K562 (cell line): ENCODE data around the gene TAF1D.

Experiments used
- CBX1 ChIP-seq: sonication (generic); IDR thresholded peaks from 2 replicates; pipeline ENCODE4 v1.6.1; 2016; ENCODE audit warnings: antibody characterized with exemption, low read depth, mild to moderate bottlenecking
- CC2D1A ChIP-seq: fragments of 450-650 bp; IDR thresholded peaks from 2 replicates; pipeline ENCODE4 v1.6.1; 2017; ENCODE audit warnings: mild to moderate bottlenecking
- CTCF ChIP-seq, 3 experiments: IDR thresholded peaks in 2 of 3; conservative IDR thresholded peaks in 1 of 3; 2 replicates each; pipeline ENCODE4 v1.5.1; 2011 to 2012; ENCODE audit warnings: low read length in 3 of 3, mild to moderate bottlenecking in 3 of 3, control low read depth in 2 of 3, improper control_type of control experiment in 1 of 3, inconsistent platforms in 1 of 3, low read depth in 1 of 3, mixed read lengths in 1 of 3, moderate library complexity in 1 of 3; ENCODE audit not compliant: insufficient read depth in 2 of 3
- HNRNPK ChIP-seq: fragments of 200-400 bp; formaldehyde crosslinking; IDR thresholded peaks from one replicate; pipeline ENCODE4 v1.6.1; 2018; ENCODE audit warnings: mild to moderate bottlenecking, low read depth, low read length; ENCODE audit not compliant: poor library complexity, severe bottlenecking
- MEF2D ChIP-seq: conservative IDR thresholded peaks from 2 replicates; pipeline ENCODE4 v1.6.1; 2016; ENCODE audit warnings: low read depth, missing genetic modification characterization, missing compliant biosample characterization
- MYC ChIP-seq, 2 experiments: fragments of 250-450 bp in 1 of 2; sonication (Bioruptor Pico) in 1 of 2; IDR thresholded peaks; 2 replicates each; pipeline versions ENCODE4 v1.5.1 to v1.6.1; 2012 to 2021; ENCODE audit warnings: low read depth in 2 of 2, borderline replicate concordance in 1 of 2, improper control_type of control experiment in 1 of 2, low read length in 1 of 2, mild to moderate bottlenecking in 1 of 2, moderate library complexity in 1 of 2
- SAFB2 ChIP-seq: fragments of 200-400 bp; formaldehyde crosslinking; IDR thresholded peaks from 2 replicates; pipeline ENCODE4 v1.6.1; 2018; ENCODE audit warnings: borderline replicate concordance, low read length, low read depth, moderate library complexity; ENCODE audit not compliant: severe bottlenecking
- ZNF609 ChIP-seq: sonication (generic); formaldehyde crosslinking; IDR thresholded peaks from 2 replicates; pipeline ENCODE4 v1.8.1; 2023; ENCODE audit warnings: missing genetic modification reagents, mild to moderate bottlenecking, borderline replicate concordance

GRCh38 chr11:93724089-93724488 lies 17.2 kb downstream of the TAF1D start:
- TF ChIP-seq ZNF609 (CRISPR knock-in tag): no peak
- no peak for TF ChIP-seq CTCF (IDR thresholded peaks at IDR 0.05 in 2 of 3, conservative IDR thresholded peaks at IDR 0.05 in 1 of 3; ENCODE audit: insufficient read depth in 2 of 3, low read depth in 1 of 3, low read length in 3 of 3)
- TF ChIP-seq CC2D1A: no peak
- no peak for TF ChIP-seq MYC (IDR thresholded peaks at IDR 0.05; ENCODE audit: low read depth, low read length)
- TF ChIP-seq MYC (CRISPR knock-in tag; IDR thresholded peaks at IDR 0.05; ENCODE audit: borderline replicate concordance, low read depth): no peak
- TF ChIP-seq SAFB2: no peak
- no peak for TF ChIP-seq MEF2D (tag)
- no peak for TF ChIP-seq CBX1
- TF ChIP-seq HNRNPK: no peak
